Lower lobe of right lung (tissue), 2 donors: ENCODE data around the gene IRF1. TPM values are rescaled to one million over a fixed set of nuclear protein-coding genes. Genes with fewer than 3 reads are reported as not detected.

Source experiments
- ATAC-seq, 2 donors: fragments of 200-7000 bp; cut with Tn5 transposase; one replicate each; pipeline ENCODE4 v1.9.1; 2020 to 2022; ENCODE audit warnings: mild to moderate bottlenecking in 2 of 2, moderate library complexity in 2 of 2
- DNase-seq: peaks from one replicate; pipeline ENCODE4 v3.0.0-alpha.2; 2020
- H3K27ac ChIP-seq: fragments of 200-600 bp; one replicate; pipeline ENCODE4 v1.8.0; 2022
- H3K27me3 ChIP-seq: fragments of 200-600 bp; one replicate; pipeline ENCODE4 v1.8.0; 2022; ENCODE audit warnings: low read depth
- H3K36me3 ChIP-seq: fragments of 200-600 bp; one replicate; pipeline ENCODE4 v1.8.0; 2022; ENCODE audit warnings: mild to moderate bottlenecking
- H3K4me1 ChIP-seq: fragments of 200-600 bp; one replicate; pipeline ENCODE4 v1.8.0; 2022
- H3K4me3 ChIP-seq: fragments of 200-600 bp; one replicate; pipeline ENCODE4 v1.8.0; 2022; ENCODE audit warnings: mild to moderate bottlenecking
- H3K9me3 ChIP-seq: fragments of 200-600 bp; one replicate; pipeline ENCODE4 v1.8.0; 2022
- CTCF ChIP-seq: fragments of 200-600 bp; IDR thresholded peaks from one replicate; pipeline ENCODE4 v1.8.0; 2022; ENCODE audit warnings: antibody characterized with exemption, mild to moderate bottlenecking
- intact Hi-C: fragments of 100-400 bp; cut with DNase I; formaldehyde crosslinking; loops from one replicate; pipeline ENCODE4 v1.11.0; 2022
- long read RNA-seq: library from polyadenylated mRNA; unstranded; transcript quantifications from one replicate; pipeline ENCODE4 v2.0.0, GENCODE V29; 2021
- total RNA-seq: library from RNA; stranded (reverse); fragmentation: NEBNext Ultra II Directional; extraction: Animal tissue kit (Norgen Biotek cat#: 25700); gene quantifications from one replicate; pipeline ENCODE4 v1.2.1, GENCODE V29; 2021
- donor health status: DM: no; HTN: yes; CAD: no; lungs with severe emphysema.

The IRF1 gene
- 81.2 TPM for total RNA-seq
- long read RNA-seq, full-length matches to known transcripts: 42 of 84 reads
- long read RNA-seq, partial matches to known transcripts: 12 of 84 reads
- long read RNA-seq, other reads (novel, unspliced or antisense): 30 of 84 reads

- intact Hi-C loops: no loop called here
Measured at GRCh38 chr5:132490484-132491367, at the start of gene IRF1. Gene IRF1, minus strand, starts transcription at chr5:132490773. Its CDS starts 1,295 bp downstream, at chr5:132489478.

GRCh38 chr5:132540149-132540548, 49.6 kb upstream of the IRF1 start:
- no peak overlapping the region for H3K4me3 ChIP-seq
- no peaks in the 10 kb centered on the region for H3K9me3 ChIP-seq
- no peaks in the 10 kb centered on the region for H3K4me1 ChIP-seq
- intact Hi-C loops: no loop called here
- no peak for TF ChIP-seq CTCF
- no peak for ATAC-seq
- no peaks in the 10 kb centered on the region for H3K36me3 ChIP-seq
- no peaks in the 10 kb centered on the region for H3K27me3 ChIP-seq
- no peak for DNase-seq
- H3K27ac ChIP-seq: no peak overlapping the region

More at GRCh38 chr5:132490484-132491367, at the start of gene IRF1:
- peak; percentile 8 for TF ChIP-seq CTCF
- Histone ChIP-seq H3K27ac (peak within 1 kb of the TSS; percentile 99), H3K27me3 (no peaks in the 10 kb centered on the region), H3K4me1 (peaks cover 73% of the 10 kb centered on the region), H3K36me3 (peaks cover 34% of the 10 kb centered on the region), H3K4me3 (peak within 1 kb of the TSS; percentile 78), H3K9me3 (no peaks in the 10 kb centered on the region)
- peak; percentile 92 to 94 for ATAC-seq
- peak; percentile 96 for DNase-seq

- Histone ChIP-seq H3K27ac (no peak overlapping the region), H3K36me3 (no peaks in the 10 kb centered on the region), H3K27me3 (no peaks in the 10 kb centered on the region), H3K4me1 (no peaks in the 10 kb centered on the region), H3K9me3 (no peaks in the 10 kb centered on the region), H3K4me3 (no peak overlapping the region)
- no peak for ATAC-seq
- DNase-seq: no peak
- intact Hi-C loops: no loop called here
- TF ChIP-seq CTCF: no peak
Measured at GRCh38 chr5:132539716-132540115, 49.1 kb upstream of the IRF1 start.

GRCh38 chr5:132530946-132531345, 40.4 kb upstream of the IRF1 start:
- Histone ChIP-seq H3K36me3 (no peaks in the 10 kb centered on the region), H3K4me3 (no peak overlapping the region), H3K4me1 (no peaks in the 10 kb centered on the region), H3K27ac (no peak overlapping the region), H3K9me3 (no peaks in the 10 kb centered on the region), H3K27me3 (no peaks in the 10 kb centered on the region)
- ATAC-seq: no peak
- TF ChIP-seq CTCF: no peak
- intact Hi-C loops: no loop called here
- DNase-seq: no peak

GRCh38 chr5:132528866-132529634, 38.5 kb upstream of the IRF1 start:
- Histone ChIP-seq H3K4me3 (no peak overlapping the region), H3K27ac (no peak overlapping the region), H3K36me3 (no peaks in the 10 kb centered on the region), H3K4me1 (no peaks in the 10 kb centered on the region), H3K9me3 (no peaks in the 10 kb centered on the region), H3K27me3 (no peaks in the 10 kb centered on the region)
- TF ChIP-seq CTCF: no peak
- no peak for DNase-seq
- intact Hi-C loops: no loop called here
- no peak for ATAC-seq
